Mucosa of stomach (tissue), 1 donor: ENCODE results near the gene TMEM59.
"Not testable (repeated sequence)": the region's sequence is repeated elsewhere in the genome, so short reads cannot be mapped to it uniquely, and the experiment has no call there.

Experiments used
- H3K27me3 ChIP-seq: one replicate; pipeline ENCODE4 v1.7.0; 2013; ENCODE audit warnings: mild to moderate bottlenecking, low read length; ENCODE audit not compliant: control insufficient read depth, insufficient read depth
- H3K36me3 ChIP-seq: one replicate; pipeline ENCODE4 v1.7.0; 2013; ENCODE audit warnings: low read length; ENCODE audit not compliant: control insufficient read depth, insufficient read depth
- H3K4me1 ChIP-seq: one replicate; pipeline ENCODE4 v1.7.0; 2013; ENCODE audit warnings: mild to moderate bottlenecking, low read length; ENCODE audit not compliant: control insufficient read depth, insufficient read depth
- H3K4me3 ChIP-seq: one replicate; pipeline ENCODE4 v1.7.0; 2013; ENCODE audit warnings: low read length
- H3K9ac ChIP-seq: one replicate; pipeline ENCODE4 v1.7.0; 2013; ENCODE audit warnings: mild to moderate bottlenecking, low read length, moderate library complexity
- H3K9me3 ChIP-seq: one replicate; pipeline ENCODE4 v1.7.0; 2013; ENCODE audit warnings: mild to moderate bottlenecking, low read length, moderate library complexity; ENCODE audit not compliant: control insufficient read depth
- donor health status: Pancreatic carcinoma.

Gene TMEM59

GRCh38 chr1:54050435-54050834 lies 2.6 kb downstream of the TMEM59 start:
- not testable (repeated sequence) for H3K9me3 ChIP-seq, H3K4me3 ChIP-seq, H3K9ac ChIP-seq, H3K36me3 ChIP-seq, H3K27me3 ChIP-seq
- H3K4me1 ChIP-seq, result peaks cover 16% of the 10 kb centered on the region

GRCh38 chr1:54047384-54048305 lies 5.4 kb downstream of the TMEM59 start:
- Histone ChIP-seq H3K9me3 (no peaks in the 10 kb centered on the region), H3K4me1 (peaks cover 8% of the 10 kb centered on the region), H3K4me3 (no peak overlapping the region), H3K9ac (no peak overlapping the region), H3K27me3 (no peaks in the 10 kb centered on the region), H3K36me3 (no peaks in the 10 kb centered on the region)

- Histone ChIP-seq H3K9me3 (no peaks in the 10 kb centered on the region), H3K9ac (no peak overlapping the region), H3K4me1 (peaks cover 8% of the 10 kb centered on the region), H3K4me3 (no peak overlapping the region), H3K27me3 (no peaks in the 10 kb centered on the region), H3K36me3 (peaks cover 5% of the 10 kb centered on the region)
Measured at GRCh38 chr1:54046671-54047383, 6.2 kb downstream of the TMEM59 start.

- Histone ChIP-seq H3K36me3 (peaks cover 5% of the 10 kb centered on the region), H3K9me3 (no peaks in the 10 kb centered on the region), H3K27me3 (no peaks in the 10 kb centered on the region), H3K4me1 (peaks cover 8% of the 10 kb centered on the region), H3K9ac (no peak overlapping the region), H3K4me3 (no peak overlapping the region)
Measured at GRCh38 chr1:54045496-54045895, 7.5 kb downstream of the TMEM59 start.

- Histone ChIP-seq H3K36me3 (peaks cover 5% of the 10 kb centered on the region), H3K9ac (no peak overlapping the region), H3K4me3 (no peak overlapping the region), H3K27me3 (no peaks in the 10 kb centered on the region), H3K4me1 (peaks cover 6% of the 10 kb centered on the region), H3K9me3 (no peaks in the 10 kb centered on the region)
Measured at GRCh38 chr1:54041806-54042205, 11.2 kb downstream of the TMEM59 start.

- Histone ChIP-seq H3K36me3 (peaks cover 9% of the 10 kb centered on the region), H3K4me3 (no peak overlapping the region)
Measured at GRCh38 chr1:54037476-54037875, 15.5 kb downstream of the TMEM59 start.

GRCh38 chr1:54028306-54029251 lies 24.4 kb downstream of the TMEM59 start:
- peaks cover 13% of the 10 kb centered on the region for H3K4me1 ChIP-seq
- H3K9me3 ChIP-seq, result no peaks in the 10 kb centered on the region
- H3K4me3 ChIP-seq, result no peak overlapping the region
- no peaks in the 10 kb centered on the region for H3K36me3 ChIP-seq
- H3K27me3 ChIP-seq, result no peaks in the 10 kb centered on the region
- H3K9ac ChIP-seq, result peak overlapping the region; percentile 6

More at GRCh38 chr1:54037476-54037875, 15.5 kb downstream of the TMEM59 start:
- Histone ChIP-seq H3K9ac (no peak overlapping the region), H3K4me1 (peaks cover 6% of the 10 kb centered on the region), H3K9me3 (no peaks in the 10 kb centered on the region), H3K27me3 (no peaks in the 10 kb centered on the region)

GRCh38 chr1:54027848-54028247 lies 25.2 kb downstream of the TMEM59 start:
- no peak overlapping the region for H3K9ac ChIP-seq
- H3K27me3 ChIP-seq, result no peaks in the 10 kb centered on the region
- H3K9me3 ChIP-seq, result no peaks in the 10 kb centered on the region
- H3K4me1 ChIP-seq, result peaks cover 13% of the 10 kb centered on the region
- H3K4me3 ChIP-seq, result no peak overlapping the region
- H3K36me3 ChIP-seq, result no peaks in the 10 kb centered on the region

GRCh38 chr1:54024811-54025210 lies 28.2 kb downstream of the TMEM59 start:
- H3K36me3 ChIP-seq, H3K9ac ChIP-seq, H3K4me3 ChIP-seq, H3K9me3 ChIP-seq, H3K27me3 ChIP-seq: not testable (repeated sequence)
- peaks cover 13% of the 10 kb centered on the region for H3K4me1 ChIP-seq

- H3K27me3 ChIP-seq, result no peaks in the 10 kb centered on the region
- no peaks in the 10 kb centered on the region for H3K9me3 ChIP-seq
- H3K4me3 ChIP-seq, result no peak overlapping the region
- peaks cover 13% of the 10 kb centered on the region for H3K4me1 ChIP-seq
- H3K9ac ChIP-seq, result no peak overlapping the region
- H3K36me3 ChIP-seq, result no peaks in the 10 kb centered on the region
Measured at GRCh38 chr1:54024358-54024757, 28.6 kb downstream of the TMEM59 start.

- H3K9ac ChIP-seq, H3K9me3 ChIP-seq, H3K36me3 ChIP-seq, H3K27me3 ChIP-seq, H3K4me3 ChIP-seq: not testable (repeated sequence)
- H3K4me1 ChIP-seq, result peaks cover 34% of the 10 kb centered on the region
Measured at GRCh38 chr1:54019562-54020176, 33.3 kb downstream of the TMEM59 start.
